GM18520 (cell line): Measurements from ENCODE around the gene PRKN.

Source experiments
- ATAC-seq: cut with Tn5 transposase; IDR thresholded peaks from one replicate; pipeline ENCODE4 v1.9.1; 2021; ENCODE audit not compliant: unreplicated experiment

PRKN gene

GRCh38 chr6:161379834-161380582, 1347.6 kb downstream of the PRKN start:
- no peak for ATAC-seq

- no peak for ATAC-seq
These were observed 1349.5 kb downstream of the PRKN start for GRCh38 chr6:161378115-161378514.

GRCh38 chr6:161377116-161377515, 1350.5 kb downstream of the PRKN start:
- no peak for ATAC-seq

GRCh38 chr6:161376367-161376766, 1351.2 kb downstream of the PRKN start:
- no peak for ATAC-seq

DNA sequence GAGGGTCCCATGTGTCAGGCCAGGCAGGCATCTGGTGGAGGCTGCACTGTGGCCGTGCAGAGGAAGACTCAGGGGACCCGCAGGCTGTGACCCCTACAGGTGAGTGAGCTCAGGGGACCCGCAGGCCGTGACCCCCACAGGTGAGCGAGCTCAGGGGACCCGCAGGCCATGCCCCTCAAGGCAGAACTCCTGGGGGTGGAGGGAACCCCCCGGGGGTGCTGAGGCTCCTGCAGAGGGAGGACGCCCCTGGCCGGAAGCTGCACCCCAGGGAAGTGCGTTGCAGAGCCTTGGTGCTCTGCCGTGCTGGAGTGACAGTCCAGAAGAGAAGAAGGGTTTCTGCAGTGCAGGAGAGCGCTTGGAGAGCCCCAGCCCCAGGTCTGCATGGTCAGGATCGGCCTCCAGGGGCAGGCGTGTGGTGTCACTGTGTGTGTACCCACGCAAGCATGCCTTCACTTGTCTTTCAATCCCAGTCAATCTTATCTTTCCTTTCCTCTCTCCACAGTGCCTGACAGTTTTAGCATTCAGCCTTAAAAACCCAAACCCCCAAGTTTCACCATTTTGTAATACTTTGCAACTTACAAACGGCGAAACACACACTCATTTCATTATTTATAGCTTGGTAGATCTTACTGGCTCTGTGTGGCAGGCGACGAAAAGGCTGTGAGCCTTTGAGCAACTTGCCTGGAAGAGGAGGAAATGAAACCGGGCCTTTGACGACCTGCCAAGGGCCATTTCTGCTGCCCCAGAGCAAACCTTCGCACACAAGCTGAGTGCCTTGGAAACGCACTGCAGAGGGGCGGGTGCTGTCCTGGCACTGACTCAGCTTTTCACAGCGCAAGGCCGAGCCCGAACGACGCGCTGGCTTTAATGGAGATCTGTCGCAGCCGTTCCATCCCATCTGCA, 1352.3 kb downstream of the PRKN start:
- no peak for ATAC-seq

GRCh38 chr6:161373905-161374451, 1353.6 kb downstream of the PRKN start:
- no peak for ATAC-seq

GRCh38 chr6:161372422-161372793, 1355.2 kb downstream of the PRKN start:
- ATAC-seq, result no peak

GRCh38 chr6:161370880-161371279, 1356.7 kb downstream of the PRKN start:
- peak; percentile 87 for ATAC-seq

DNA sequence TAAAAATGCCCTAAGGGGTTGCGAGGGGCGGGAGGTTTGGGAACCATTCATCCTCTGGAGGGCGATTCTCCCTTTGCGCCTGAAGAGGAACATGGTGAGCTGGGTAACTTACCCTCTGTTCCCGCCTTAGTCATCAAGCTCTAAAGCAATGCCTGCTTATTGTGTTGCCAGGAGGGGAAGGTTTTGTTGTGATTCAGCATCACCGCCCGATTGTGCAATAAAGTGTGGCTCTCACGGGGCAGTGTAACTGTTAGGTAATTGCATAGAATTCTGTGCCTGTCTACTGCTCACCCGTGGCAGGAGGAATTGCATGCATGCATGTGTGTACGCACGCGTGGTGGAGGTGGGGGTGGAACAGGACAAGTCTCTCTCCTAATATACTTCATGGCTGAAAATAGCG, 1358.2 kb downstream of the PRKN start:
- ATAC-seq, result no peak

DNA sequence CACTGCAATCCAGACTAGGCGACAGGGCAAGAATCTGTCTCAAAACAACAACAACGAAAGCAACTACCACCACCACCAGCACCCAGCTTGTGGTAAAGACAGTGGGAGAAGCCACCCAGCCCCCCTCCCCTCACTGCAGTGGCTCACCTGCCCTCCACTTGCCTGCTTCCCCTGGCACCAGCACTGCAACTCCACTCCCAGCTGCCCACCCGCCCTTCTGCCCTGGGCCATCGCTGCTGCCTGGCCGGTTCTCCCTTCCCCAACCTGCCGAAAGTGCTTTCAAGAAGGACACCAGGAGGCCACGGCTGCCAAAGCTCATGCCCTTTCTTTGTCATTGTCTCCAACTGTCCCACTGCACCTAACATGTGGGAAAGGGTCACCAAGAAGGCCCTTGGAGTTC, 1359.1 kb downstream of the PRKN start:
- no peak for ATAC-seq

DNA sequence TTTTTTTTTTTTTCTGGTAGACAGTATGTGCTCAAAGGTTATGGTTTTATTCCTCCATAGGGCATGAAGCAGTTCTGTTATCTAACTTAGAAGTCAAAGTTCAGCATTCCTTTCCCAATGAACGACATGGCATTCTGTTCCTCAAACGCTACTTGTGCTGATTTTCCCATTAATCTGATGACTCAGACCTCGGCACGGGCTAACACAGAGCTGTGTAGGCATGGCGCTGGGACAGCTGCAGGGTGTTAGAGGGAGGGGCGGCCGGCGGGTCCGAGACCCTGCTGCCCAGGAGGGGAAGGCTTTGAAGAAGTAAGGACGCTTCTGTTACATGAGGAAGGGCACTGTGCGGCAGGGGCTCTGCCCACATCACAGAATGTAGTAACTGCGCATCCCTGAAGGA, 1360.1 kb downstream of the PRKN start:
- ATAC-seq, result no peak

- no peak for ATAC-seq
These were observed 1361.2 kb downstream of the PRKN start for GRCh38 chr6:161366301-161366923.

DNA sequence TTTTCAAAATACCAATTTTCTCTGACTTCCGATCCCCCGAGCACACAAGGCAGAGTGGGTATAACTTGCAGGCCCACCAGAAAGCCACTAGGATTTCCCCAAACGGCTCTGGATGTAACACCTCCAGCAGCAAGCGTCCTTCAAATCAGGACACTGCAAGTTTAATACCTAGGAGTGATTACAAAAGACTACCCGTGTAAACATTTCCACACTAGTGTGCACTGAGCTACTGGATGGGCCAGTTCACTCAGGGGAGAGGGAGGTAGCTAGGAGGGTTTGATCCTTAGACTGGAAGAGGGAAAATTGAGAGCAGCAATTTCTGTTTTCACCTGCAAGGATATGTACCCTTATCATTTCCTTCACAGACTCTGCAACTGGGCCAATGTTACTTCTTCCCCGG, 1361.9 kb downstream of the PRKN start:
- ATAC-seq, result no peak

GRCh38 chr6:161363286-161363685, 1364.3 kb downstream of the PRKN start:
- ATAC-seq, result no peak

GRCh38 chr6:161362266-161362665, 1365.3 kb downstream of the PRKN start:
- ATAC-seq, result no peak

DNA sequence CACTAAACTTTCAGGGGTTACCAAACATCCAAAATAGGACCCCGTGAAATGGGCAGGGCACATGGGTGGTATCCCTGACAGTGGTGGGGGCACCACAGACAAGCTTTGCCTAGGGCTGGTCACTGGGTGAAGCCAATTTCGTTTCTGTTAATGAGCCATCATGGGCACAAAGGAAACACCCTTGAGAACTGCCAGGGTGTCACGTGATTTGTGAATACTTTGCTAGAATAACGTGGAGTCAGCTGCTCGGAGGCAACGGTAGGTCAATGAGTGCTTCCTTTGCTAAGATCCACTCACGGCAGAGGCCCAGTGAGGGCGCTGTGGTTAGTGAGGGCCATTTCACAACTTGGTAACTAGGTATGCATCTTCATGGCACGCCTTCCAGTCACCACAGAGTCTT, 1366.0 kb downstream of the PRKN start:
- ATAC-seq, result no peak

GRCh38 chr6:161360520-161360919, 1367.0 kb downstream of the PRKN start:
- ATAC-seq, result no peak

DNA sequence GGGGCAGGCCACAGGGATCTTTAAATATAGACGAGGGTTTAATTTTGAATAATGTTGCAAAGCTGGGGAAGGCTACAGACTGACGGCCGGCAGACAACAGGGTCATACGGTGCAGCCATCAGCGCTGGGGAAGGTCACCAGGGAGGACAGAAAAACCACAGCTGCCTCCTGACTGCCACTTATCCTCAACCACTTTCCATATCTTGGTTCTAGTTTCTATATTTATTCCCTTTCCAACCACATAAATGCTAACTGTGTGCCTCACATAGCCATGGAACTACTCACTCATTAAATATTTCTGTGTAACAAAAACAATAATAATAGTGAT, 1368.0 kb downstream of the PRKN start:
- no peak for ATAC-seq

- ATAC-seq, result no peak
These were observed 1371.3 kb downstream of the PRKN start for GRCh38 chr6:161356167-161356854.

- no peak for ATAC-seq
These were observed 1371.9 kb downstream of the PRKN start for GRCh38 chr6:161355696-161356095.

- no peak for ATAC-seq
These were observed 1372.6 kb downstream of the PRKN start for GRCh38 chr6:161354956-161355355.
